ENCODE results near the gene MARS1. TPM values are rescaled to one million over a fixed set of nuclear protein-coding genes. Genes with fewer than 3 reads are reported as not detected.

Gene MARS1
- total RNA-seq, 1 experiment from 2014 or later = 282 TPM

GRCh38 chr12:57526477-57527126 lies 38.7 kb downstream of the MARS1 start:
- DNase-seq (ENCODE audit: low read depth) = no peak

GRCh38 chr12:57527184-57527583 lies 39.3 kb downstream of the MARS1 start:
- no peak for DNase-seq (ENCODE audit: low read depth)

- no peak for DNase-seq (ENCODE audit: low read depth)
Measured at GRCh38 chr12:57528176-57528575, 40.3 kb downstream of the MARS1 start.

GRCh38 chr12:57528831-57529555 lies 41.1 kb downstream of the MARS1 start:
- no peak for DNase-seq (ENCODE audit: low read depth)

- DNase-seq (ENCODE audit: low read depth) = no peak
Measured at GRCh38 chr12:57529831-57530230, 42.0 kb downstream of the MARS1 start.

- no peak for DNase-seq (ENCODE audit: low read depth)
Measured at GRCh38 chr12:57530396-57531142, 42.7 kb downstream of the MARS1 start.

GRCh38 chr12:57531836-57532235 lies 44.0 kb downstream of the MARS1 start:
- no peak for DNase-seq (ENCODE audit: low read depth)

- DNase-seq (ENCODE audit: low read depth) = no peak
Measured at GRCh38 chr12:57533108-57533507, 45.2 kb downstream of the MARS1 start.

- DNase-seq (ENCODE audit: low read depth) = no peak
Measured at GRCh38 chr12:57534250-57534649, 46.4 kb downstream of the MARS1 start.

GRCh38 chr12:57534991-57535543 lies 47.2 kb downstream of the MARS1 start:
- DNase-seq (ENCODE audit: low read depth) = no peak

- no peak for DNase-seq (ENCODE audit: low read depth)
Measured at GRCh38 chr12:57535764-57536596, 48.1 kb downstream of the MARS1 start.

- no peak for DNase-seq (ENCODE audit: low read depth)
Measured at GRCh38 chr12:57536597-57536942, 48.7 kb downstream of the MARS1 start.

GRCh38 chr12:57539134-57539768 lies 51.4 kb downstream of the MARS1 start:
- DNase-seq (ENCODE audit: low read depth) = no peak

GRCh38 chr12:57541001-57541400 lies 53.1 kb downstream of the MARS1 start:
- no peak for DNase-seq (ENCODE audit: low read depth)

GRCh38 chr12:57541717-57542116 lies 53.8 kb downstream of the MARS1 start:
- DNase-seq (ENCODE audit: low read depth) = no peak

GRCh38 chr12:57543581-57543980 lies 55.7 kb downstream of the MARS1 start:
- peak; percentile 56 for DNase-seq (ENCODE audit: low read depth)

- DNase-seq (ENCODE audit: low read depth) = peak; percentile 11
Measured at GRCh38 chr12:57545809-57546437, 58.1 kb downstream of the MARS1 start.

- DNase-seq (ENCODE audit: low read depth) = peak; percentile 96
Measured at GRCh38 chr12:57546438-57547287, 58.8 kb downstream of the MARS1 start, which contains the start of gene DCTN2. DCTN2 (minus strand) TSS chr12:57547192; CDS start chr12:57547063, 129 bp downstream.
